HG02642 (cell line): ENCODE data around the gene CYTH1.

Source experiments
- ATAC-seq: cut with Tn5 transposase; IDR thresholded peaks from one replicate; pipeline ENCODE4 v1.9.1; 2021; ENCODE audit warnings: mild to moderate bottlenecking; ENCODE audit not compliant: unreplicated experiment, poor library complexity

Gene CYTH1

DNA sequence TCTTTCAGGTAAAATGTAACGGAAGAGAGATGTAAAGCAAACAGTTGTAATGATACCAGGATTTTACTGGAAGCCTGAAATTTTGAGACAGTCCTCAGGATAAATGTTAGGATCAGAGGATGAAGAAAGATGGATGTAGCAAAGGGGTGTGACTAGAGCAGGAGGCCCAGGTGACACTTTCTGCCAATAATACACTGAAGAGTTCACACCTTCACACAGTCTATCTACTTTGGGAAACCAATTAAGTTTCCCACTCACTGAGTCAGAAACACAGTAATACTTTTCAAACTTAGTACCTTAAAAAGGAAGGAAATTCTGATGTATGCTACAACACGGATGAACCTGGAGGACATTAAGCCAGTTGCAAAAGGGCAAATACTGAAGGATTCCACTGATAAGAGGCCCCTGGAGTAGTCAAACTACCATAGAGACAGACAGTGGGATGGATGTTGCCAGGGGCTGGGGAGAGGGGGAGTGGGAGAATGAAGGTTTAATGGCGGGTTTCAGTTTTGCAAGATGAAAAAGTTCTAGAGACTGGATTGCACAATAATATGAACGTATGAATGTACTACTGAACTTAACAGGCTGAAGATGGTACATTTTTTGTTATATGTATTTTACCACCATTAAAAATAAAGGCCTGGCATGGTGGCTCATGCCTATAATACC is 62.3 kb downstream of the CYTH1 start:
- ATAC-seq, result no peak

DNA sequence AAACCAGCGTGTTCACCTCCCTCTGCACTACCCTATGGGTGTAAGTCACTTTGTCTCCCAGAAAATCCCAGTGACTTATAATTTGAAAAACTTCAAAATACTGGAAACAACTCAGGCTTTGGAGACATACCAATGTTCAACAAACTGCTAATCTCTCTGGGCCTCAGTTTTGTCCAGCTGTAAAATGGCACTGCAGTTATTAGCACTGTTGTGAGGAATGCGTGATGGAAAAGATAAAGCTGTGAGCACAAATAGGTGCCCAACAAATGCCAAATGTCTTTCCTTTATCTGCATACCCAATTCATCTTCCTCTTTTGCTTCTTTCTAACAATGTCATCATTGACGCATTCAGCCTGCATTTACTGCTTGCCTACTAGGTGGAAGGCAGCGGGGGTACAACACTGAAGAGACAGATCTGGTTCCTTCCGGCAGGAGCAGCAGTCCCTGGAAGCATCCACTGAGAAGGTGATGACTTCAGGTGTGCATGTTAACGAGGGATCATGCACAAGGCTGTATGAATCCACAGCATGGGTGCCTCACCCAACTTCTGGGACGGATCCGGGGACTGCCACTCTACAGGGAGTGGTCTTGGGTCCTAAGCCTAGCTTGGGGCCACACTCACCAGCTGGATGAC is 63.4 kb downstream of the CYTH1 start:
- ATAC-seq, result no peak

GRCh38 chr17:78717431-78717980 is 64.6 kb downstream of the CYTH1 start:
- no peak for ATAC-seq

DNA sequence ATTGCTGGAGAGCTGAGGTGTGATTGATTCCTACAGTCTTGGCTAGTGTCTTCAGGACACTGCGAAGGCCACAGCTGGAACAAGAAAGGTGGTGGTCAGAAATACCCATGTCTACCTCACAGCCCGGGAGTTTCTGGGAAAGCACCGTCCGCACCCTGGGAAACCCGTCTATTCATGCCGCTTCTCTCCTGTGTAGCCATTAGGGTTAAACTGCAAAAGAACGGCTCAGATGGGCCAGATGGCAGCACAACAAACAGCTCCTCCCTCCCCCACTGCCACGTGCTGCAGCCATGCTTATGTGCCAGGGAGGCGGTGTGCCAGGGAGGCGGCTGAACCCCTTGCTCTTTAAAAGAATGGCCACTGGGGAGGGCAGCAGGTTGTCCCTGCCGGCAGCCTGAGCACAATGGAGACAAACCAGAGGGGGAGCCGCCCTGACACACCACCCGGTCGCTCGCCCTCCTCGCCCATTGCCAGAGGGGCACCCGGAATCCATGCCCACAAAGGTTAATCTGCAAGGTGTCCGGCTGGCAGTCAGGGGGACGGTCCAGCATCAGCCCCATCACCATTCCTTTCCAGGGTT is 65.2 kb downstream of the CYTH1 start:
- ATAC-seq, result no peak

DNA sequence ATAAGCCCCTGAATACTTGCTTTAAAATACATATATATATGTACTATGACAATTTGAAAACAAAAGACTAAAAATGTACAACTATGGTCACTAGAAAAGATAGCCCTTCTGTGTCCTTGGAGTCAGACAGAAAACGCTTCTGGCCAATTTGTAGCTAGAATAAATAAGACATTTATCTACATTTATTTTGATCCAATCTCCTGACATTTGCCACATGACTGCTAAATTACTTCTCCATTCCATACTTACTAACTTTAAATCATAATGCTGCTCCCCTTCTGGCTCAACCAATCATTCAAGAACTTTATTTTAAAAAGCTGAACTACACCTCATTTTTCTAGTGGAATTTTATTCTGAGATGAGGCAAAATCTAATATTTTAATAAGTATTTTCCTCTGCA is 65.8 kb downstream of the CYTH1 start:
- ATAC-seq, result no peak

- ATAC-seq, result no peak
These were observed 66.2 kb downstream of the CYTH1 start for GRCh38 chr17:78715876-78716275.

GRCh38 chr17:78715000-78715771 is 66.9 kb downstream of the CYTH1 start:
- ATAC-seq, result no peak

- ATAC-seq, result no peak
These were observed 67.5 kb downstream of the CYTH1 start for GRCh38 chr17:78714534-78714933.

DNA sequence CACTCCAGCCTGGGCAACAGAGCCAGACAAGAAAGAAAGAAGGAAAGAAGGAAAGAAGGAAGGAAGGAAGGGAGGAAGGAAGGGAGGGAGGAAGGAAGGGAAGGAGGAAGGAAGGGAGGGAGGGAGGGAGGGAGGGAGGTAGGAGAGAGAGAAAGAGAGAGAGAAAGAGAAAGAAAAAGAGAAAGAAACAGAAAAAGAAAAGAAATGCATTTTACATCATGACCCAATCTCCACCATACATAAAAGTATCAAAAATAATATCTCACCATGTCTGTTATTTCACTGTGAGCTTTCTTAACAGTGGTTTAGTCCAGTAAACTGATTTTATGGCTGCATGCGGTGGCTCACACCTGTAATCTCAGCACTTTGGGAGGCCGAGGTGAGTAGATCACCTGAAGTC is 70.0 kb downstream of the CYTH1 start:
- ATAC-seq, result no peak

GRCh38 chr17:78710607-78711006 is 71.5 kb downstream of the CYTH1 start:
- no peak for ATAC-seq

DNA sequence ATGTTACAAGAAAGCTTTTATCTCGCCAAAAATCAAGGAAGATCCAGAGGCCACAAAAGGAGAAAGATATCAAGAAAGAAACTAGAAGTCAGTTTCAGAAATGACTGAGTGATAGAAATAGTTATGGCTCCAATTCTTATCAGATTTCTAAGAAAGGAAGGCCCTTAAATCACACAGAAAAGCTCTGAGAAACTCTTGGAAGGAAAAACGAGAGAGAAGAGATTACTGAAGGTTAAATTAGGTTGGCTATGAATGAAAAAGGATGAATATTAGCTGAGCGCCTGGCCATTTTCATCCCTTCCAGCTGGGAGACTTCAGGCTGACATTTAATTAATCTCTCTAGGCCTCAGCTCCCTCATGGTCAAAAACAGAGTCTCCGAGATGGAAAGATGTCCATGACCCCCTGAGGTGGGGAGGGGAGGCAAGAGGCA is 72.3 kb downstream of the CYTH1 start:
- ATAC-seq, result no peak

- ATAC-seq, result peak; percentile 50
These were observed 72.9 kb downstream of the CYTH1 start for GRCh38 chr17:78709119-78709681.

DNA sequence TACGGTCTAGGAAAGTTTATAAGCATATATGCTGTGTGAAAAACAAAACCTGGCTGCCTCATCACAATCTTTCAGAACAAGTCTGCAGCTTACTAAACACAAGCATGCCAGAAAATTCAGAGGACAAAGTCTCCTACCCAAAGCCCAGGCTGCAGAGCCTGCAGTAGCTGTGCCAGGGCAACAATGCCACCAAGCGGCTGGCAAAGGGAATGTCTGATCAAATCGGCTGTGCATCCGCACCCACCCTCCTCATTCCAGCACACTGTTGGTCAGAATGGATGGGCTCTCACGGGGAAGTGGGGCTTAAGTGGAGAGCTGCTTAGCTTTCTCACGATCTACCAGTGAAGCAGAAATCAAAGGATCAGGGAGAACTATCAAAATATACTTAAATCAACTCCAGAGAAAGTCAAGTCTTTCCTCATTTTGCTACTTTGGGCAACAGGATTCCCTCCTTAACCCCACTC is 73.5 kb downstream of the CYTH1 start:
- ATAC-seq, result peak; percentile 51

- ATAC-seq, result no peak
These were observed 74.2 kb downstream of the CYTH1 start for GRCh38 chr17:78707923-78708322.

DNA sequence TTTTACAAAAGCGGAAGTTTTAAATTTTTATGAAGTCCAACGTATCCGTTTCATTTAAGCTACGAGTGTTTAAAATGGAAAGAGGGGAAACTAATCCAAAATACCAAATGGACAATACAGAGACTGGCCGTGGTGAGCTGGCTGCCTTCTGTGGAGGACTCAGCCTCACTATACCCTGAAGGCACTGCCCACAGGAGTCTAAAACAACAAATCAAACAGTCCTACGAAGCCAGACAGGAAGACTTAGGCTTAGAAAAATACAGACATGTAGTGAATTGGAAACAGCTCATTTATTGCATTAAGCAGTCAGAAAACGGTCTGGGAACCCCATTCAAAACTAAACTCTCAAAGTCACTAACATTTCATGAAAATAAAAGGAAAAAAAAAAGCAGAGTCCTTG is 75.1 kb downstream of the CYTH1 start:
- ATAC-seq, result no peak

- peak; percentile 58 for ATAC-seq
These were observed 75.7 kb downstream of the CYTH1 start for GRCh38 chr17:78706271-78706915.

DNA sequence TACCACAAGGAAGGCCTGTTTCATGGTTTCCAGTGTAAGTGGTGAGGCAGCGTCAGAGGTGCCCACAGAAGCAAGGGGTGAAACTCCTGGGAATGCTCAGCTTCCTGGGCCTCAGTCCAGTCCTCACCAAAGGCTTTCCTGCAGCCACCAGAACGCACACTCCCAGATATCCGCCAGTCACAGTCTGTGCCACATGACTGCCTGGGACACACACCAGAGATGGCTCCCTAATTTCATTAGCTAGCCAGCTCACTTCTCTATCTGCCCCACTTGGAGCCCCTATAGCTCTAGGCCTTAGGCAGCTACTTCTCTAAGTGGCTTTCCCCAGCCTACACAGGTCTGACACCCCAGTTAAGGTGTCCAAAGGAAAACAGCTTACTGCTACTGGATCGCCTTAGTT is 77.0 kb downstream of the CYTH1 start:
- ATAC-seq, result no peak

DNA sequence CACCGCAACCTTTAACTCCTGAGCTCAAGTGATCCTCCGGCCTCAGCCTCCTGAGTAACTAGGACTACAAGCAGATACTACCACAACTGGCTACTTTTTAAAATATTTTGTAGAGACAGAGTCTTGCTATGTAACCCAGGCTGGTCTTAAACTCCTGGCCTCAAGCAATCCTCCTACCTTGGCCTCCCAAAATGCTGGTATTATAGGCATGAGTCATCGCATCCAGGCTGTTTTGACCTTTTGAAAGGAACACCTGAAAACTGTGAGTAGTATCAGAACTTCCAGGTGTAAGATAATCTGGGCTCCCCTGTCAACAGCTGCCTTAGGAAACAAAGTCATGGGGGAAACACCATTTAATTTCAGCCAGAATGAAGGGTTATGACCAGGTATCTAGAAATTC is 77.5 kb downstream of the CYTH1 start:
- no peak for ATAC-seq

GRCh38 chr17:78697554-78698343 is 84.3 kb downstream of the CYTH1 start:
- no peak for ATAC-seq
